ENCODE data around the gene PGAM4.
"Not testable (repeated sequence)": the region's sequence is repeated elsewhere in the genome, so short reads cannot be mapped to it uniquely, and the experiment has no call there.

Gene PGAM4

GRCh38 chrX:77969538-77969937, at the start of gene PGAM4:
Gene PGAM4, minus strand, starts transcription at chrX:77969638. Its CDS starts 0 bp downstream, at chrX:77969638.
- DNase-seq: no peak

GRCh38 chrX:78011846-78012245, 42.4 kb upstream of the PGAM4 start:
- DNase-seq: no peak

GRCh38 chrX:77979870-77980269, 10.4 kb upstream of the PGAM4 start:
- no peak for DNase-seq

GRCh38 chrX:77977518-77977917, 8.1 kb upstream of the PGAM4 start:
- DNase-seq: no peak

GRCh38 chrX:77977095-77977494, 7.7 kb upstream of the PGAM4 start:
- no peak for DNase-seq

- DNase-seq: no peak
These were observed 6.3 kb upstream of the PGAM4 start for GRCh38 chrX:77975755-77976154.

GRCh38 chrX:77967631-77968030, 1.8 kb downstream of the PGAM4 start:
- DNase-seq: no peak

- no peak for DNase-seq
These were observed 3.1 kb downstream of the PGAM4 start for GRCh38 chrX:77966361-77966760.

- no peak for DNase-seq
These were observed 7.2 kb downstream of the PGAM4 start for GRCh38 chrX:77962068-77962902.

GRCh38 chrX:77961063-77961462, 8.4 kb downstream of the PGAM4 start:
- DNase-seq: no peak

- no peak for DNase-seq
These were observed 8.9 kb downstream of the PGAM4 start for GRCh38 chrX:77960567-77960966.

GRCh38 chrX:77953708-77954107, 15.7 kb downstream of the PGAM4 start:
- no peak for DNase-seq

- DNase-seq: no peak
These were observed 16.1 kb downstream of the PGAM4 start for GRCh38 chrX:77953302-77953701.

GRCh38 chrX:77952173-77952572, 17.3 kb downstream of the PGAM4 start:
- DNase-seq: no peak

GRCh38 chrX:77949840-77950239, 19.6 kb downstream of the PGAM4 start:
- no peak for DNase-seq

- no peak for DNase-seq
These were observed 22.9 kb downstream of the PGAM4 start for GRCh38 chrX:77946571-77946970.

- no peak for DNase-seq
These were observed 23.4 kb downstream of the PGAM4 start for GRCh38 chrX:77945910-77946545.

GRCh38 chrX:77945031-77945430, 24.4 kb downstream of the PGAM4 start:
- not testable (repeated sequence) for DNase-seq

GRCh38 chrX:77938083-77938680, 31.3 kb downstream of the PGAM4 start:
- no peak for DNase-seq

- DNase-seq: no peak
These were observed 32.1 kb downstream of the PGAM4 start for GRCh38 chrX:77937291-77937690.

GRCh38 chrX:77936299-77936698, 33.1 kb downstream of the PGAM4 start:
- DNase-seq: no peak

- DNase-seq: no peak
These were observed 33.6 kb downstream of the PGAM4 start for GRCh38 chrX:77935886-77936285.

- DNase-seq: no peak
These were observed 38.9 kb downstream of the PGAM4 start for GRCh38 chrX:77930581-77930980.

- DNase-seq: no peak
These were observed 43.7 kb downstream of the PGAM4 start for GRCh38 chrX:77925764-77926163.
